Stimulated activated CD4-positive, alpha-beta T cell treated with anti-CD3 and anti-CD28 coated beads, Interleukin-4, amount 100 ng/mL, for 1 hour (primary cell): Measurements from ENCODE around the gene SKAP1.
"Not testable (repeated sequence)": the region's sequence is repeated elsewhere in the genome, so short reads cannot be mapped to it uniquely, and the experiment has no call there.

Experiments used
- DNase-seq: peaks from one replicate; pipeline ENCODE4 v3.0.0-alpha.2; 2020

SKAP1 gene

GRCh38 chr17:48276776-48277175 lies 153.2 kb downstream of the SKAP1 start:
- DNase-seq = no peak

- no peak for DNase-seq
These were observed 159.1 kb downstream of the SKAP1 start for GRCh38 chr17:48270899-48271298.

GRCh38 chr17:48269209-48269608 lies 160.8 kb downstream of the SKAP1 start:
- no peak for DNase-seq

DNA sequence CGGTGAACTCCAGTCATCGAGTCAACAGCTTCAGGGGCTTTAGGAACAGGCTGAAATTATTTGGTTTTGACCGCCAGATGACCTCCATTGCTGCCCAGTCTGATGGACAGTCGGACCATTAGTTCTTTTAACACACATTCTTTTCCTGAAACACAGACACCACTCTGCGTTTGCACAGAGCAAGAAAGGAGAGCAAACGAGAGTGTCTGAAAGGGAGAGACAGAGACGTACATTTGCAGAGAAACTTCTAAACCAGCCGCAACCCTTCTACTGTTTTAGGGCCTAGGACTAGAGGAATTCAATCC lies 166.3 kb downstream of the SKAP1 start:
- no peak for DNase-seq

DNA sequence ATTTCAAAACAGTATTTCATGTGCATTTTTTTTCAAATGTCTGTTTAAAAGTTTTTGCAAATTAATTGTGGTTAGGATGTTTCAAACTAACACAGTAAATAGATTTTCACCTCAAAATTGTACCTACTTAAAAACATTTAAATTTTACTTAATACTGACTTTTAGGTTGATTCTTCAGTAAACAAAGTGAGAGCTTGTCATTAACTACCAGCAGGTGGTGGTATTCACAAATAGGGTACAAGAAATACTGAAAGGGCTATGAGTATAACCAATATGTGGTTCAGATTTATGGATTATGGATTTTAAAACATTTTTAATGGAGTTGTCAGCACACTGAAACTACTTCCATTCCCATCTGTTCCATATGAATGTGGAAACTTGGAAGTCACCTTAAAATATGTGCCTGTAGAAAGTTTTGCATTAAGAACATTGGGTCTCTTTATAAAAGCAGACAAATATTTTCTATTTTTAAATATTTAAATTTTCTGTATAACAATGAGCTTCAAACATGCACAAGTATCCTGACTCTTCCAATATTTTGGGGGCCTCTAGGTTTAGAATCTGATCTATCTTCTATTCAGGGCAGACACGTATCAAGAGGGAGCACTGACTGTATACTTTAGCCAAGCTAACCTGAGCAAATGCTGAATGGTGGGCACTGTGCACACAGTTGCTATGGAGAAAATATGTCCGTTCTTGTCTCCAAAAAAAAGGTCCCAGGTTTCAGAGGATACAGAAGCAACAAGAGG lies 166.9 kb downstream of the SKAP1 start:
- no peak for DNase-seq

- DNase-seq = no peak
These were observed 168.6 kb downstream of the SKAP1 start for GRCh38 chr17:48261297-48261880.

GRCh38 chr17:48259694-48260291 lies 170.2 kb downstream of the SKAP1 start:
- no peak for DNase-seq

- no peak for DNase-seq
These were observed 171.7 kb downstream of the SKAP1 start for GRCh38 chr17:48258331-48258730.

GRCh38 chr17:48255759-48256158 lies 174.3 kb downstream of the SKAP1 start:
- DNase-seq = no peak

DNA sequence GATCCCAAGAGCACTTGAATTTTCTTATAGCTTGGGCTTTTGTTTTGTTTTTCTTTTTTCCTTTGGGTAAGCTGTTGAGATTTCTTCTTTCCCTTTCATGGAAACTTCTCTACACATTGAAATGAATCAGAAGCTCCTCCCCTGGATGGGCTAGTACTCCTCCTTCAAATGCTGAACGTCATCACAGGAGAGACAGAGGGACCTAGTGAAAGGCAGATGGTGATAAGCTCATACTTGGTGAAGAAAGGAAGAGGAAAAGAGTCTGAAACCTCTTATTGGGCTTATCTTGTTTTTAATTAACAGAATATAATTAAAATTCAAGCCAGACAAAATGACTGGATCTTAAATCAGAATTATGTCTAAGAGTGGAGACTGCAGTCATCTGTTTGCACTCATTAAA lies 175.1 kb downstream of the SKAP1 start:
- DNase-seq = no peak

GRCh38 chr17:48253975-48254374 lies 176.0 kb downstream of the SKAP1 start:
- DNase-seq = no peak

GRCh38 chr17:48251950-48252349 lies 178.1 kb downstream of the SKAP1 start:
- no peak for DNase-seq

DNA sequence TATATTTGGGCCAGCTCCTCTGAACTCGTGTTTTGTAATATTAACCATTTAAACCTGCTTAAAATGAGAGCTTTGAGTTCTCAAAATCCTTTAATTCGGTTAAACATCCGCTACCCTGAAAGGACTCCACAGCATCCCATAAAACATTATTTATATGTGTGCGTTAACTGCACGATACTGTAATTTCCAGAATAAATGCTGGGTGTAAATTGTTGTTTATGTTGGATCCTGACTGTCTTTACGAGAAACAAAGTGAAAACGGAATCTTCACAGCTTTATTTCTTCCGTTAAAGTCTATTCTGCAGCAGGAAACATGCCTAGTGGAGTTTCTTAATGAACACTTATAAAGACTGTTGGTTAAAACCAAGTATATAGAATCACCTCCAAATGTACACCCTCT lies 179.1 kb downstream of the SKAP1 start:
- no peak for DNase-seq

DNA sequence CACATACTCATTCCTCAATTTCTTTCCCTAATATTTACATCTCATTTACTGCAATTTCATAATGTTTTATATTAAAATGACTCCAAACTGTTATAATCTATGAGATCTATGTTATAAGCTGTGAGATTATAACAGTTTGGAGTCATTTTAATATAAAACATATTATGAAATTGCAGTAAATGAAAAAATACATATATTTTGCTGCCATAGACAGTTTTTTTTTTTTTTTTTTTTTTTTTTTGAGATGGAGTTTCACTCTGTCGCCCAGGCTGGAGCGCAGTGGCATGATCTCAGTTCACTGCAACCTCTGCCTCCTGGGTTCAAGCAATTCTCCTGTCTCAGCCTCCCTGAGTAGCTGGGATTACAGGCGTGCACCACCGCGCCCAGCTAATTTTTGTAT lies 180.0 kb downstream of the SKAP1 start:
- DNase-seq = not testable (repeated sequence)

GRCh38 chr17:48247603-48248002 lies 182.4 kb downstream of the SKAP1 start:
- DNase-seq = no peak

DNA sequence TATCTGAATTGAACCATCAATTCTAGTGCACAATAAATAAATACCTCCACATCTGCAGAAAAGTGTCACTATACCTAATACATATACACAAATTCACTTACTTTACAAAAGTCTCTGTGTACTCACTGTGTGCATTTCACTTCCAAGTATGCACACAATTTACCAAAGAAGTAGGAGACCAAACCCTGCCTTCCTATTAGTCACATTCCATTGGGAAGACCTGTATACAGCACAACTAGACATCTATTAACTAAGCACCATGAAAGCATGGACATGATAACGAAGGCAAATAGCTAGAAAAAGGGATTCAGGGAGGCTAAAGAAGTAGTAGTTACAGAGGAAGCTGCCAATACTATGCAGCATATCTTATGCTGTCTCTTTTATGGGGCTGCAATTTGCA lies 183.0 kb downstream of the SKAP1 start:
- no peak for DNase-seq

DNA sequence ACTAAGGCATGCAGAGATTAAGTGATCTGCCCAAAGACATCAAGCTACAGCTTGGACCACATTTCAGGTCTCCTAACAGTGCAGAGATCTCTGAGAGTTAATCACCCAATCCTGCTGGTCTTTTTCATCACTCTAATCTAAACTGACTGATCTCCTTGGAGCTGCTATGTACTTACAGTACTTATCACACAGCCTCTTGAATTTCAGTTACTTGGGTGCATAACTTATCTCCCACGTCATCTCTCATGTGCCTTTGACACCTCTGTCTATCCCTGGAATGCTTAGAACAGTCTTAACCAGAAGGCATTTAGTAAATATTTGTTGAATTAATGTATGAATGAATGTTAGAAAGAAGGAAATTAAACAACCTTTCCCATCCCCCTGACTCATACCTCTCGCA lies 183.4 kb downstream of the SKAP1 start:
- no peak for DNase-seq

GRCh38 chr17:48245465-48246033 lies 184.5 kb downstream of the SKAP1 start:
- not testable (repeated sequence) for DNase-seq

DNA sequence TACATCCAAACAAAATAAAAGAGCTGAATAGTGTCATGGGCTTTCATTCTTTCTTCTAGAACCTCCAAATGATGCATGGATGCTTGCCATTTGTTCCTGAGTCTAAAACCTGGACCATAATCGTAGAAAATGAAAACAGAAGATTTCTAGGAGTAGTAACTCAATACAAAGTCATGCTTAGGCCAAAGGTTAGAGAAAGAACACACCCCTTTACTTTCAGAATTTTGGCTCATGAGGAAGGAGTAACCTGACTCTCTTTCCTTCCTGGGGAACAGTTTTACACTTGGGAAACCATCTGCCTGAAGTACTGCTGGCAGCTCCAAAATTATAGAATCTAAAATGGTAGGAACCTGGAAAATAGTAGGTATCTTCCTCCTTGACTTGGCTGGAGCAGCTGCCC lies 185.2 kb downstream of the SKAP1 start:
- DNase-seq = no peak

- DNase-seq = no peak
These were observed 185.8 kb downstream of the SKAP1 start for GRCh38 chr17:48244121-48244711.

GRCh38 chr17:48241770-48242497 lies 188.1 kb downstream of the SKAP1 start:
- no peak for DNase-seq

DNA sequence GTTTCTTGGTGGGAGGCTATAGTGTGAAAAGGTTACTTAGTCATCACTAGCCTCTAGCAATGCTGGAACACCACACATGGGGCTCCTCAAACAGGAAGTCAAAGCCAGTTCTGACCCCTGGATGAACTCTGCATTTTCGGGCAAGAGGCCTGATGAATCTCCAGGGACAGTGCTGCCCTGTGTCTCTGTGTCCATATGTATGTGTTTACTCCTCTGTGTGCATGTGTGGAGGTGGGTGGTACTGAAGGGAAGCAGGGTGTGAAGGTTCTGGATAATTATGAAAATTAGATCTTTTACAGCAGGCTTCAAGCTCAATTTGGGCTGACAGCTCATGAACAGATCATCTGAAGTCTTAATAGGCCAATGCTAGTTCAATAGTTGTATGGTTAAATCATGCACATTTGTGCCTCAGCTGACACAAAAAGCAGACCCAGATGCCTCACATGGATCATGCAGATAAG lies 188.9 kb downstream of the SKAP1 start:
- no peak for DNase-seq

DNA sequence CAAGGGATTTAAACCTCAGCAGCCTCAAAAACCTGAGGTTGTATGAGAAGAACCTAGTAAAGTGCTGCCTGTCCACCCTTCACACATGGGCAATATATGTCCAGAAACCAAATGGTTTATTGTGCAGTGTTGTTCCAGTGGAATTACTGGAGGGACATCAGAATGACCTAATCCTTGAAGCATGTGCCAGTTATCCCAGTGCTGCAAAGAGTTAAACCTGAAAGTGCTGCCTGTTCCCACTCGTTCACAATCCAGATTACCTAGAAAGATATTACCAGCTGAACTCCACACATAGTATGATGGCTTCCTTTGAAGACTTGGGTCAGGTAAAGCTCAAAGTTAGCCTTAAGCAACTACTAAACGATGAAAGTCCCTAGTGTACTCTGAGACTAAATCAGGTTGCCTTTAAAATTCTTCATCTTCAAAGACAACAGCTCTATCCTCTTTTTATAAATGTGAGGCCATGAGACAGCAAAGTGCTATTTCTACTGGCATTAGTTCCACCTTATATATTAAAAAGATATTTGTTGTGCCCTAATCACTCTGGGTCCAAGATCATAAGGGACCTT lies 189.4 kb downstream of the SKAP1 start:
- no peak for DNase-seq
